ENCODE measurements around the gene S100A10. TPM values are rescaled to one million over a fixed set of nuclear protein-coding genes. Genes with fewer than 3 reads are reported as not detected.

Gene S100A10
- total RNA-seq, 2 experiments from 2014 or later, result 189 to 204 TPM

GRCh38 chr1:152024223-152024622 is 30.6 kb upstream of the S100A10 start:
- no peaks in the 10 kb centered on the region for H3K9me3 ChIP-seq (ENCODE audit: control insufficient read depth in 1 of 2, insufficient read depth in 1 of 2, low read length in 2 of 2)
- no peaks in the 10 kb centered on the region for H3K36me3 ChIP-seq (ENCODE audit: insufficient read depth, low read length)
- H3K4me1 ChIP-seq (ENCODE audit: insufficient read depth, low read length), result peaks cover 11% of the 10 kb centered on the region
- Mint-ChIP-seq H3K27ac (no peak overlapping the region), H3K36me3 (ENCODE audit: low read depth) (peaks cover 4% of the 10 kb centered on the region), H3K4me3 (no peak overlapping the region), H3K9me3 (no peaks in the 10 kb centered on the region), H3K4me1 (ENCODE audit: low read depth) (peaks cover 11% of the 10 kb centered on the region), H3K27me3 (no peaks in the 10 kb centered on the region)
- intact Hi-C loops (cut with DNase I, micrococcal nuclease), result no loop called here
- POLR2A ChIA-PET, result no interaction called here
- DNase-seq (no peak), ATAC-seq (ENCODE audit: poor library complexity) (no peak)
- CTCF ChIA-PET, result no interaction called here
- H3K4me3 ChIP-seq (ENCODE audit: low read length), result no peak overlapping the region
- H3K27me3 ChIP-seq (ENCODE audit: control insufficient read depth in 1 of 2, insufficient read depth in 2 of 2, low read length in 2 of 2), result peaks cover 0 to 3% of the 10 kb centered on the region in 2 experiments
- no peak for TF ChIP-seq CTCF (IDR thresholded peaks at IDR 0.05)
- no peak overlapping the region for H3K27ac ChIP-seq (ENCODE audit: low read depth in 1 of 2, low read length in 2 of 2)

- peaks cover 11% of the 10 kb centered on the region for H3K4me1 Mint-ChIP-seq (ENCODE audit: low read depth)
- CTCF ChIA-PET, result no interaction called here
- POLR2A ChIA-PET, result no interaction called here
- ATAC-seq (ENCODE audit: poor library complexity) (no peak), DNase-seq (no peak)
- H3K4me3 Mint-ChIP-seq, result no peak overlapping the region
- Histone ChIP-seq H3K27me3 (ENCODE audit: control insufficient read depth in 1 of 2, insufficient read depth in 2 of 2, low read length in 2 of 2) (peaks cover 0 to 3% of the 10 kb centered on the region in 2 experiments), H3K4me1 (ENCODE audit: insufficient read depth, low read length) (peaks cover 4% of the 10 kb centered on the region), H3K9me3 (ENCODE audit: control insufficient read depth in 1 of 2, insufficient read depth in 1 of 2, low read length in 2 of 2) (no peaks in the 10 kb centered on the region), H3K36me3 (ENCODE audit: insufficient read depth, low read length) (no peaks in the 10 kb centered on the region), H3K27ac (ENCODE audit: low read depth in 1 of 2, low read length in 2 of 2) (no peak overlapping the region), H3K4me3 (ENCODE audit: low read length) (no peak overlapping the region)
- H3K36me3 Mint-ChIP-seq (ENCODE audit: low read depth), result no peaks in the 10 kb centered on the region
- H3K9me3 Mint-ChIP-seq, result no peaks in the 10 kb centered on the region
- TF ChIP-seq CTCF (IDR thresholded peaks at IDR 0.05), result no peak
- intact Hi-C loops (cut with DNase I, micrococcal nuclease), result no loop called here
- no peak overlapping the region for H3K27ac Mint-ChIP-seq
- H3K27me3 Mint-ChIP-seq, result no peaks in the 10 kb centered on the region
Observed at GRCh38 chr1:152023221-152023620, 29.6 kb upstream of the S100A10 start.

- Mint-ChIP-seq H3K4me3 (no peak overlapping the region), H3K27ac (no peak overlapping the region), H3K9me3 (no peaks in the 10 kb centered on the region), H3K27me3 (peaks cover 2% of the 10 kb centered on the region), H3K36me3 (ENCODE audit: low read depth) (no peaks in the 10 kb centered on the region), H3K4me1 (ENCODE audit: low read depth) (peaks cover 10% of the 10 kb centered on the region)
- CTCF ChIA-PET, result interaction anchor here (1.0 kb wide), 1 partner anchor 14 kb away, joined by 3 read pairs; the partner anchor contains the start of gene S100A11
- Histone ChIP-seq H3K4me3 (ENCODE audit: low read length) (no peak overlapping the region), H3K9me3 (ENCODE audit: control insufficient read depth in 1 of 2, insufficient read depth in 1 of 2, low read length in 2 of 2) (no peaks in the 10 kb centered on the region), H3K27me3 (ENCODE audit: control insufficient read depth in 1 of 2, insufficient read depth in 2 of 2, low read length in 2 of 2) (peaks cover 0 to 3% of the 10 kb centered on the region in 2 experiments), H3K36me3 (ENCODE audit: insufficient read depth, low read length) (no peaks in the 10 kb centered on the region), H3K4me1 (ENCODE audit: insufficient read depth, low read length) (peaks cover 4% of the 10 kb centered on the region), H3K27ac (ENCODE audit: low read depth in 1 of 2, low read length in 2 of 2) (no peak overlapping the region)
- POLR2A ChIA-PET, result no interaction called here
- no peak for ATAC-seq (ENCODE audit: poor library complexity)
- intact Hi-C loops (cut with DNase I, micrococcal nuclease), result no loop called here
- TF ChIP-seq CTCF (IDR thresholded peaks at IDR 0.05), result no peak
- DNase-seq, result no peak
Observed at GRCh38 chr1:152022474-152022873, 28.8 kb upstream of the S100A10 start.

Data from CD4-positive, alpha-beta T cell (primary cell).